Cardiac muscle cell (in vitro differentiated cells and primary cell): ENCODE data around the gene KRTAP5-9. TPM values are rescaled to one million over a fixed set of nuclear protein-coding genes. Genes with fewer than 3 reads are reported as not detected.

Source experiments
- DNase-seq, 2 donors: peaks; one replicate each; pipeline versions ENCODE4 v3.0.0 to v3.0.0-alpha.2; 2010 to 2017; ENCODE audit warnings: low read depth in 1 of 2, low spot score in 1 of 2
- H3K27ac ChIP-seq: fragments of 200-600 bp; sonication (generic); 2 replicates; pipeline ENCODE4 v1.5.1; 2016
- H3K27me3 ChIP-seq: fragments of 200-600 bp; sonication (generic); 2 replicates; pipeline ENCODE4 v1.6.0; 2016; ENCODE audit warnings: control low read depth
- H3K36me3 ChIP-seq: fragments of 200-600 bp; sonication (generic); 2 replicates; pipeline ENCODE4 v1.5.1; 2016; ENCODE audit warnings: control low read depth
- H3K4me1 ChIP-seq: fragments of 200-600 bp; sonication (generic); 2 replicates; pipeline ENCODE4 v1.8.1; 2017; ENCODE audit warnings: low read depth, mild to moderate bottlenecking, mixed run types
- H3K4me3 ChIP-seq: fragments of 200-600 bp; sonication (generic); 2 replicates; pipeline ENCODE4 v1.5.1; 2016; ENCODE audit warnings: mild to moderate bottlenecking
- H3K9me3 ChIP-seq: fragments of 200-600 bp; sonication (generic); 2 replicates; pipeline ENCODE4 v1.5.1; 2017; ENCODE audit warnings: low read depth, mild to moderate bottlenecking, control low read depth
- polyA plus RNA-seq: library from polyadenylated mRNA; unstranded; fragments of >200 nt; fragmentation: Nextera tagmentation; extraction: Ambion mirVana; gene quantifications from 2 replicates; pipeline ENCODE4 v1.2.1, GENCODE V29; 2016
- total RNA-seq: library from RNA; depleted of rRNA; stranded (reverse); fragments of >200 nt; gene quantifications from 2 replicates; pipeline ENCODE4 v1.2.3, GENCODE V29; 2016
- TF ChIP-seq, protein P1 (sequence below): IDR thresholded peaks from 2 replicates; pipeline ENCODE4 v1.5.1; 2012; ENCODE audit warnings: low read depth, mild to moderate bottlenecking, low read length

The KRTAP5-9 gene, protein sequence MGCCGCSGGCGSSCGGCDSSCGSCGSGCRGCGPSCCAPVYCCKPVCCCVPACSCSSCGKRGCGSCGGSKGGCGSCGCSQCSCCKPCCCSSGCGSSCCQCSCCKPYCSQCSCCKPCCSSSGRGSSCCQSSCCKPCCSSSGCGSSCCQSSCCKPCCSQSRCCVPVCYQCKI
- total RNA-seq (0.39 TPM in 1 of 2 replicates, not detected in the other), polyA plus RNA-seq (not detected in 2 replicates)

DNA sequence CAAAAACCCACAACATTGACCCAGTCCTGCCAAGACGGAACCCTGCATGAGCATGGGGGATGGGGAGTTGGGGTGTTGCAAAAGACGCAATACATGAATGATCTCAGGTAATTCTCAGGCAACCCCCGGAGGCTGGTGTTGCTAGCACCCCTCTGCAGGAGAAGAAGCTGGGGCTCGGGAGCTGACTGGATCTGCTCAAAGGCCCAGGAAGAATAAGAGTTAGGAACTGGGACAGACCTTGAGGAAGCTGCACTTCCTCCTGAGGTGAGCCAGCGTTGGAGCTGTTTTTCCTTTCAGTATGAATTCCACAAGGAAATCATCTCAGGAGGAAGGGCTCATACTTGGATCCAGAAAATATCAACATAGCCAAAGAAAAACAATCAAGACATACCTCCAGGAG is at the start of gene KRTAP5-9:
Gene KRTAP5-9, plus strand, starts transcription at position 301 of the 400 bp plus-strand sequence. CDS start 238 bp downstream, outside the sequence.
- Histone ChIP-seq H3K27me3 (no peaks in the 10 kb centered on the region), H3K27ac (no peak within 1 kb of the TSS), H3K4me3 (no peak within 1 kb of the TSS), H3K36me3 (no peaks in the 10 kb centered on the region), H3K9me3 (no peaks in the 10 kb centered on the region), H3K4me1 (no peaks in the 10 kb centered on the region)
- no peak for DNase-seq
- TF ChIP-seq, protein P1, sequence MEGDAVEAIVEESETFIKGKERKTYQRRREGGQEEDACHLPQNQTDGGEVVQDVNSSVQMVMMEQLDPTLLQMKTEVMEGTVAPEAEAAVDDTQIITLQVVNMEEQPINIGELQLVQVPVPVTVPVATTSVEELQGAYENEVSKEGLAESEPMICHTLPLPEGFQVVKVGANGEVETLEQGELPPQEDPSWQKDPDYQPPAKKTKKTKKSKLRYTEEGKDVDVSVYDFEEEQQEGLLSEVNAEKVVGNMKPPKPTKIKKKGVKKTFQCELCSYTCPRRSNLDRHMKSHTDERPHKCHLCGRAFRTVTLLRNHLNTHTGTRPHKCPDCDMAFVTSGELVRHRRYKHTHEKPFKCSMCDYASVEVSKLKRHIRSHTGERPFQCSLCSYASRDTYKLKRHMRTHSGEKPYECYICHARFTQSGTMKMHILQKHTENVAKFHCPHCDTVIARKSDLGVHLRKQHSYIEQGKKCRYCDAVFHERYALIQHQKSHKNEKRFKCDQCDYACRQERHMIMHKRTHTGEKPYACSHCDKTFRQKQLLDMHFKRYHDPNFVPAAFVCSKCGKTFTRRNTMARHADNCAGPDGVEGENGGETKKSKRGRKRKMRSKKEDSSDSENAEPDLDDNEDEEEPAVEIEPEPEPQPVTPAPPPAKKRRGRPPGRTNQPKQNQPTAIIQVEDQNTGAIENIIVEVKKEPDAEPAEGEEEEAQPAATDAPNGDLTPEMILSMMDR = no peak

DNA sequence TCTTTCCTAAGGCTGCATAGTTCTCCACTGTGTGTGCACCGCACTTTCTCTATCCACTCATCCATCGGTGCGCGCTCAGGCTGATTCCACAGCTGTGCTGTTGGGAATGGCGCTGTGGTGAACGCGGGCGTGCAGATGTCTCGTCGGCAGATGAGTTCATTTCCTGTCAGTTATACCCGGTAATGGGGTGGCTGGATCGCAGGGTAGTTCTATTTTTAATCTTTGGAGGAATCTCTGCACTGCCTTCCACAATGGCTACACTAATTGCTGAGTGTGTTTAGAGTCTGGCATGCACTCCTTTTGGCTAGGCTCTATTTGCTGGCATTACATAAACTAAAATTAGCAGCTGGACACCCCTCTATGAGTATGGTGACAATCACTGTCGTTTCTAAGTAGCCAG is 49.1 kb upstream of the KRTAP5-9 start:
- Histone ChIP-seq H3K4me3 (no peak overlapping the region), H3K36me3 (peaks cover 9% of the 10 kb centered on the region), H3K9me3 (no peaks in the 10 kb centered on the region), H3K27me3 (no peaks in the 10 kb centered on the region), H3K4me1 (no peaks in the 10 kb centered on the region), H3K27ac (no peak overlapping the region)
- DNase-seq = no peak
- TF ChIP-seq, protein P1 = no peak

DNA sequence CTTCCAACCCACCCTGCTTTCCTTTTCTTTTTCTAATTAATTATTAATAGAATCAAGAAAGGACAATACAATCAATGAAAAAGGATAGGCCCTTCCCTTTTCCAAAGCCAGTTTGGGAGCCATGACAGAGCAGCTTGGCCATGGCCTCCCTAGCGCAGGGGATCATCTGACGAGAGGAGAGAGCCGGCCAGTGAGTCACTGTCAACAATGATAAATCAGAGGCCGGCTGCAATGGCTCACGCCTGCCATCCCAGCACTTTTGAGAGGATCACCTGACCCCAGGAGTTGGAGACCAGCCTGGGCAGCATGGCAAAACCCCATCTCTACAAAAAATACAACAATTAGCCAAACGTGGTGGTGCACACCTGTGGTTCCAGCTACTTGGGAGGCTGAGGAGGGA is 48.7 kb upstream of the KRTAP5-9 start:
- no peak overlapping the region for H3K4me3 ChIP-seq
- TF ChIP-seq, protein P1 = no peak
- no peak for DNase-seq
- no peak overlapping the region for H3K27ac ChIP-seq
- H3K36me3 ChIP-seq = peaks cover 9% of the 10 kb centered on the region
- H3K9me3 ChIP-seq = no peaks in the 10 kb centered on the region
- H3K4me1 ChIP-seq = no peaks in the 10 kb centered on the region
- H3K27me3 ChIP-seq = no peaks in the 10 kb centered on the region

DNA sequence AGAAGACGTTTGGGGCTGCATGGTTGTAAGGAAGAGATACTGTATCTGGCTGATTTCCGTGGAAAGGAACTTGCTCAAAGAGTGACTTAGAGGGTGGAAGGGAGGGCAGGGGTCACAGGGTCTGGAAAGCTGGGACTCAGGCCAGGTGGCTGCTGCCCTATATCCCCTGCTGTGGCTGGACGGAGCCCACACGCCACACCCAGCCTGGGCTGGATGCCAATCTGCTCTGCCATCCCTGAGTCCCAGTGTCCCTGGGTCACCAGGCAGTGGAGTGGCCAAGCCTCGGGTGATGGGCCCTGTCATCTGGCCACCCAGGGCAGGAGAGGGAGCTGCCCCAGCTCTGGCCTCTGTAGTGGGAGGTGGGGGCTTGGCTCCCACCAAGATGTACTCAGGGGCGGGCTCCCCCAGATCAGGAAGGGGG is 47.6 kb upstream of the KRTAP5-9 start:
- Histone ChIP-seq H3K36me3 (peaks cover 7% of the 10 kb centered on the region), H3K4me1 (no peaks in the 10 kb centered on the region), H3K9me3 (no peaks in the 10 kb centered on the region), H3K27me3 (no peaks in the 10 kb centered on the region), H3K4me3 (no peak overlapping the region), H3K27ac (no peak overlapping the region)
- DNase-seq = no peak
- TF ChIP-seq, protein P1 = no peak

DNA sequence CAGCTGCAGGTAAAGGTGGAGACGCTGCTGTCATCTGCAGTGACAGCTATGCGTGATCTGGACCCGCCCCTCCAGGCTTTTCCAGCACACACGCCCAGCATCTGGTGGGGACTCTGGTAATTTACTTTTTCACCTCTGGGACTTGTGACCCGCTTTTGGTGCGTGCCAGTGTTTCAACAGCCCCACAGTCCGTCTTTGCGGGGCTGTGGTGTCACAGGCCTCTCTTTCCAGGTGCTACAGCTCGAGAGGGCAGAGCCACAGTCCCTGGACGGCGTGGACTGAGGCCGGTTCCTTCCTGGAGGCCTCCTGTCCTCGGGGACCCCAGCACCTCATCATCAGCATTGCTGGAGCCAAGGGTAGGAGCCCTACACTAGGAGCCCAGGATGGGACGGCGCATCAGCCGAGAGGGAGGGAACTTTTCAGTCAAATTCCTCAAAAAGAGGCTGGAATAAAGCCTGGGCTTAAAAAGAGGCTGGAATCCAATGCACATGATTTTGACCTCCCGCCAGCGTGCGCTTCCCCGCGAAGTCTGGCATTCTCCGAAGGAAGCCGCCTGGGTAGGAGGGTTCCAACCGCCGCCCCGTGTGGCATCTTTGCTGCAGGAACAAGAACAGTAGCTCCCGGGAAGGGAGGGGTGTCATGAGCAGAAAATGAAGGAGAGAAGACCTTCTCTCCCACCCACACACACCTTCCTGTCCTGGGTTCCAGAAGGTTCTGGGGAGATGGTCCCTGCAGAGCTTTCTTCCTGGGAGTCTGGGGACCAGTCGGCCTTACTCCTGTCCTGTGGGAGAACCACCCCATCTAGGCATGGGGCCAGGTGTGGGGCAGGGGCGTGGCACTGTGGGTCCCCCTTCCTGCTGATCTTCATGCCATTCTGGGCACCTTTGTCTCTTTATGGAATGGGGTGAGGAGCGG is 46.9 kb upstream of the KRTAP5-9 start:
- peaks cover 7% of the 10 kb centered on the region for H3K36me3 ChIP-seq
- H3K4me1 ChIP-seq = no peaks in the 10 kb centered on the region
- no peaks in the 10 kb centered on the region for H3K27me3 ChIP-seq
- H3K9me3 ChIP-seq = no peaks in the 10 kb centered on the region
- H3K4me3 ChIP-seq = no peak overlapping the region
- no peak for DNase-seq
- no peak overlapping the region for H3K27ac ChIP-seq
- TF ChIP-seq, protein P1 = no peak
